Panc1 (cell line): ENCODE data around the gene SBF1.

Source experiments
- CTCF ChIP-seq: fragments of 450-650 bp; IDR thresholded peaks from 2 replicates; pipeline ENCODE4 v1.5.1; 2017; ENCODE audit warnings: mild to moderate bottlenecking
- POLR2AphosphoS5 ChIP-seq: IDR thresholded peaks from 2 replicates; pipeline ENCODE4 v1.6.1; 2012; ENCODE audit warnings: mild to moderate bottlenecking, low read depth, low read length, moderate library complexity
- REST ChIP-seq, 2 experiments: IDR thresholded peaks; 2 replicates each; pipeline ENCODE4 v1.6.1; 2011 to 2012; ENCODE audit warnings: low read depth in 2 of 2, control low read depth in 1 of 2, low read length in 1 of 2, mild to moderate bottlenecking in 1 of 2, moderate library complexity in 1 of 2; ENCODE audit not compliant: insufficient read depth in 1 of 2
- SIN3A ChIP-seq: IDR thresholded peaks from 2 replicates; pipeline ENCODE4 v1.6.1; 2012; ENCODE audit warnings: low read depth, mild to moderate bottlenecking, low read length, moderate library complexity, borderline replicate concordance; ENCODE audit not compliant: insufficient read depth
- TCF7L2 ChIP-seq: IDR thresholded peaks from 2 replicates; pipeline ENCODE4 v1.6.1; 2011; ENCODE audit warnings: mild to moderate bottlenecking, low read depth, low read length, inconsistent platforms

- TF ChIP-seq CTCF: no peak
- no peak for TF ChIP-seq SIN3A
- no peak for TF ChIP-seq REST (IDR thresholded peaks at IDR 0.05; ENCODE audit: insufficient read depth in 1 of 2, low read depth in 2 of 2, low read length in 1 of 2)
- TF ChIP-seq POLR2AphosphoS5: no peak
- TF ChIP-seq TCF7L2: no peak
These were observed 8.3 kb upstream of the SBF1 start for GRCh38 chr22:50483106-50483505.
